ENCODE measurements around the gene ANP32D.
"Not testable (repeated sequence)": the region's sequence is repeated elsewhere in the genome, so short reads cannot be mapped to it uniquely, and the experiment has no call there.

ANP32D gene

DNA sequence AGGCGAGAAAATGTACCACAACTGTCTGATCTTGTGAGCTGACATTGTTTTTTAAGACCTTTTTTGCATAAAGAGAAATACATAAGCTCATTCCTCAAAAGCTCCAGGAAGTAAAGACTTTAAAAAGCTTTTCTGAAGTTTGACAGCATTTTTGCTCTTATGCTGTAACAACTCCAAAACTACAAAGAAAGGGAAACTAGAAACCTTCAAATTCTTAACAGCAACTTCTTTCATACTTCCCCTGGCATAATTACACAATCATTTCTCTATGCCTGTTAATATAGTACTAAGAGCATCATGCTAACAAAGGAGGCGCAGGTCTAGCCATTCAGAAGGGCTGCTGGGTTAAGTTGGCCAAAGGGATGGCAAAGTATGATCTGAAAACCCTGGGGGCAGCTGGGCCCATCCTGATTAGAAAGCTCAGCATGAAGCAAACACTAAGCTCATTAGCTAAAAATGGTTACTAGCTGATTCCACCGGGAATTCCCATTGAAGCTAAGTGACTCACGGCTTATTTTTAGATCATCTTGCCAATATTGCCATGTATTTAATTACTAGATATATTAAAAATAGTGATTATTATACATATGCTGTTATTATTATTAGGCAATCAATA is 26.1 kb upstream of the ANP32D start:
- in situ Hi-C loops (cut with HindIII; ENCODE audit: low sequenced_read_pairs) = no loop called here
- TF ChIP-seq, protein P1, sequence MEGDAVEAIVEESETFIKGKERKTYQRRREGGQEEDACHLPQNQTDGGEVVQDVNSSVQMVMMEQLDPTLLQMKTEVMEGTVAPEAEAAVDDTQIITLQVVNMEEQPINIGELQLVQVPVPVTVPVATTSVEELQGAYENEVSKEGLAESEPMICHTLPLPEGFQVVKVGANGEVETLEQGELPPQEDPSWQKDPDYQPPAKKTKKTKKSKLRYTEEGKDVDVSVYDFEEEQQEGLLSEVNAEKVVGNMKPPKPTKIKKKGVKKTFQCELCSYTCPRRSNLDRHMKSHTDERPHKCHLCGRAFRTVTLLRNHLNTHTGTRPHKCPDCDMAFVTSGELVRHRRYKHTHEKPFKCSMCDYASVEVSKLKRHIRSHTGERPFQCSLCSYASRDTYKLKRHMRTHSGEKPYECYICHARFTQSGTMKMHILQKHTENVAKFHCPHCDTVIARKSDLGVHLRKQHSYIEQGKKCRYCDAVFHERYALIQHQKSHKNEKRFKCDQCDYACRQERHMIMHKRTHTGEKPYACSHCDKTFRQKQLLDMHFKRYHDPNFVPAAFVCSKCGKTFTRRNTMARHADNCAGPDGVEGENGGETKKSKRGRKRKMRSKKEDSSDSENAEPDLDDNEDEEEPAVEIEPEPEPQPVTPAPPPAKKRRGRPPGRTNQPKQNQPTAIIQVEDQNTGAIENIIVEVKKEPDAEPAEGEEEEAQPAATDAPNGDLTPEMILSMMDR (IDR thresholded peaks at IDR 0.05; ENCODE audit: low read depth, low read length) = no peak
- no peak for DNase-seq (ENCODE audit: low read depth, low spot score)
- H3K4me3 ChIP-seq (ENCODE audit: low read depth, low read length) = no peak overlapping the region

DNA sequence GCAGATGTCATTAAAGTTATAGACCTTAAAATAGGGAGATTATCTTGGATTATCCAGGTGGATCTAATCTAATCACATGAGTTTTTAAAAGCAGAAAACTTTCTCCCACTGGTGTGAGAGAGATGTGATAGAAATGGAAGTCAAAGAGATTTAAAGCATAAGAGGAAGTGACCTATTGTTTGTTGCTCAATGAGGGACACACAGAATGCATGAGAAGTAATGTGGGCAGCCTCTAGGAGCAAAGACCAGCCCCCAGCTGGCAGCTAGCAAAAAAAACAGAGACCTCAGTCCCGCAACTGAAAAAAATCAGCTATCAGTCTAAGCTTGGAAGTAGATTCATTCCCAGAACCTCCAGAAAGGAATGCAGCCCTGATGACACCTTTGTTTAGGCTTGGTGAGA is 24.6 kb upstream of the ANP32D start:
- H3K4me3 ChIP-seq (ENCODE audit: low read depth, low read length) = no peak overlapping the region
- DNase-seq (ENCODE audit: low read depth, low spot score) = no peak
- TF ChIP-seq, protein P1 (IDR thresholded peaks at IDR 0.05; ENCODE audit: low read depth, low read length) = no peak
- in situ Hi-C loops (cut with HindIII; ENCODE audit: low sequenced_read_pairs) = no loop called here

DNA sequence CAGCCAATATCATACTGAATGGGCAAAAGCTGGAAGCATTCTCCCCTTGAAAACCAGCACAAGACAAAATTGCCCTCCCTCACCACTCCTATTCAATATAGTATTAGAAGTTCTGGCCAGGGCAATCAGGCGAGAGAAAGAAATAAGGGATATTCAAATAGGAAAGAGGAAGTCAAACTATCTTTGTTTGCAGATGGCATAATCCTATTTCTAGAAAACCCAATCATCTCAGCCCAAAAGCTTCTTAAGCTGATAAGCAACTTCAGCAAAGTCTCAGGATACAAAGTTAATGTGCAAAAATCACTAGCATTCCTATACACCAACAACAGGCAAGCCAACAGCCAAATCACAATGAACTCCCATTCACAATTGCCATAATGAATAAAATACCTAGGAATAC is 21.0 kb upstream of the ANP32D start:
- in situ Hi-C loops (cut with HindIII; ENCODE audit: low sequenced_read_pairs) = no loop called here
- no peak for DNase-seq (ENCODE audit: low read depth, low spot score)
- H3K4me3 ChIP-seq (ENCODE audit: low read depth, low read length) = no peak overlapping the region
- TF ChIP-seq, protein P1 (IDR thresholded peaks at IDR 0.05; ENCODE audit: low read depth, low read length) = no peak

DNA sequence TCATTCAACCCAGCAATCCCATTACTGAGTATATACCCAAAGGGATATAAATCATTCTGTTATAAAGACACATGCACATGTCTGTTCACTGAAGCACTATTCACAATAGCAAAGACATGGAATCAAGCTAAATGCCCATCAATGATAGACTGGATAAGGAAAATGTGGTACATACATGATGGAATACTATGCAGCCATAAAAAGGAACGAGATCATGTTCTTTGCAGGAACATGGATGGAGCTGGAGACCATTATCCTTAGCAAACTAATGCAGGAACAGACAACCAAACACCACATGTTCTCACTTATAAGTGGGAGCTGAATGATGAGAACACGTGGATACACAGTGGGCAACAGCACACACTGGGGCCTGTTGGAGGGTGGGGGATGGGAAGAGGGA is 19.4 kb upstream of the ANP32D start:
- H3K4me3 ChIP-seq (ENCODE audit: low read depth, low read length); DNase-seq (ENCODE audit: low read depth, low spot score); in situ Hi-C loops (cut with HindIII; ENCODE audit: low sequenced_read_pairs): not testable (repeated sequence)

DNA sequence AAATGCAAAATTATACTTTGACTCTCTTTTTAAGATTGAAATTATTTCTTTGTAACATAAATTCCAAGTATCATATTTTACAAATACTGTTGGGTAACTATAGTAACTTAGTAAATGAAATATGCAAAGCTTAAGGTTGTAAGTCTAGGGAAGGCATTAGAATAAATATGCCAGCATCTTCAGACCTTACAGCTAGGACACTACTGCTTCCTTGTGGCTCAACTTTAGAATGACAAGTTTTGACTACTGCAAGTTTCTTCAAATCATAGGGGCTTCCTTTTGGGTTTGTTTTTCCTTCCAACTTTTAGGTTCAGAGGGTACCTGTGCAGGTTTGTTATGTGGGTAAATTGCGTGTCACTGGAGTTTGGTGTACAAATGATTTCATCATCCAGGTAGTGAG is 17.7 kb upstream of the ANP32D start:
- no peak overlapping the region for H3K4me3 ChIP-seq (ENCODE audit: low read depth, low read length)
- TF ChIP-seq, protein P1 (IDR thresholded peaks at IDR 0.05; ENCODE audit: low read depth, low read length) = peak; percentile 25
- peak; percentile 5 for DNase-seq (ENCODE audit: low read depth, low spot score)
- in situ Hi-C loops (cut with HindIII; ENCODE audit: low sequenced_read_pairs) = no loop called here

DNA sequence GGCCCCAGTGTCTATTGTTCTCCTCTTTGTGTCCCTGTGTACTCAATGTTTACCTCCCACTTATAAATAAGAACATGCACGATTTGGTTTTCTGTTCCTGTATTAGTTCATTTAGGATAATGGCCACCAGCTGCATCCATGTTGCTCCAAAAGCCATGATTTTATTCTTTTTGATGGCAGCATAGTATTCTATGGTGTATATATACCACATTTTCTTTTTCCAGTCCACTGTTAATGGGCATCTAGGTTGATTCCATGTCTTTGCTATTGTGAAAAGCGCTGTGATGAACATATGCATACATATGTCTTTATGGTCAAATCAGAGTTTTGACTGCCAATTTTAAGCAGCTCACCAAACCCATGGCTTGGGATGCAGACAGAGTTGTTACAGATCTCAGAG is 17.2 kb upstream of the ANP32D start:
- in situ Hi-C loops (cut with HindIII; ENCODE audit: low sequenced_read_pairs) = no loop called here
- TF ChIP-seq, protein P1 (IDR thresholded peaks at IDR 0.05; ENCODE audit: low read depth, low read length) = no peak
- DNase-seq (ENCODE audit: low read depth, low spot score) = no peak
- H3K4me3 ChIP-seq (ENCODE audit: low read depth, low read length) = no peak overlapping the region

DNA sequence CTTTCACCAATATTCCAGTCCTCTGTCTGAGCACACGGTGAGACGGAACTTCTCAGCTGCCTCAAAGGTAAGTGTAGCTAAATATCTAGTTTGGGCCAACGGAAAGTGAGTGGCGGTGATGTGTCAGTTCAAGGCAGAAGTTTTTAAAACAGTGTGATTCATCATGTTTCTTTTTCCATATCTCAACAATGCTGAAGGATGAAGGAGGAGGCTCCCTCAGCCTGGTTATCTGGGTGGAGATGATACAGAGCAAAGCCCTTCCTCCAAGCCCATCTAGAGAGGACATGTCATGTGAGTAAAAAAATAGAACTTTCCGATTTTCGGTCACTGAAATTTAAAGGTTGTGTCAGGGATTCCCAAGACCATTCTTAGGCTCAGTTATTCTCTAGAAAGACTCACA is 13.1 kb upstream of the ANP32D start:
- TF ChIP-seq, protein P1 (IDR thresholded peaks at IDR 0.05; ENCODE audit: low read depth, low read length) = no peak
- in situ Hi-C loops (cut with HindIII; ENCODE audit: low sequenced_read_pairs) = no loop called here
- no peak overlapping the region for H3K4me3 ChIP-seq (ENCODE audit: low read depth, low read length)
- DNase-seq (ENCODE audit: low read depth, low spot score) = no peak

DNA sequence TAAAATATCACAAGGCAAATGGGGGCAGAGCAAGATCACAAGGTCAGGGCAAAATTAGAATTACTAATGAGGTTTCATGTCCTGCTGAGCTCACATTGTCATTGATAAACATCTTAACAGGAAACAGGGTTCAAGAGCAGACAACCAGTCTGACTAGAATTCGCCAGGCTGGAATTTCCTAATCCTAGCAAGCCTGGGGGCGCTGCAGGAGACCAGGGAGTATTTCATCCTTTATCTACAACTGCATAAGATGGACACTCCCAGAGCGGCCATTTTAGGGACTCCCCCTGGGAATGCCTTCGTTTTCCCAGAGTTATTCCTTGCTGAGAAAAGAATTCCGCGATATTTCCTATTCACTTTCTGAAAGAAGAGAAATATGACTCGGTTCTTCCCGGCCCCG is 3.3 kb upstream of the ANP32D start:
- in situ Hi-C loops (cut with HindIII; ENCODE audit: low sequenced_read_pairs); H3K4me3 ChIP-seq (ENCODE audit: low read depth, low read length); DNase-seq (ENCODE audit: low read depth, low spot score): not testable (repeated sequence)

Data from astrocyte of the spinal cord (primary cell).